HAP-1 (cell line): Measurements from ENCODE around the gene PLIN5.

Source experiments
- DNase-seq, 2 experiments: peaks; one replicate each; pipeline ENCODE4 v3.0.0-alpha.2; 2016 to 2020; ENCODE audit warnings: low spot score in 2 of 2
- H3K27me3 ChIP-seq: fragments of 250-450 bp; sonication (Bioruptor Pico); 2 replicates; pipeline ENCODE4 v1.5.1; 2020; ENCODE audit warnings: low read depth, mild to moderate bottlenecking, moderate library complexity
- H3K36me3 ChIP-seq: fragments of 250-450 bp; sonication (Bioruptor Pico); replicated peaks from 2 replicates; pipeline ENCODE4 v1.5.1; 2020; ENCODE audit warnings: mild to moderate bottlenecking
- H3K4me1 ChIP-seq: fragments of 250-450 bp; sonication (Bioruptor Pico); 2 replicates; pipeline ENCODE4 v1.5.1; 2020; ENCODE audit warnings: mild to moderate bottlenecking
- H3K4me3 ChIP-seq: fragments of 250-450 bp; sonication (Bioruptor Pico); 2 replicates; pipeline ENCODE4 v1.5.1; 2020; ENCODE audit warnings: mild to moderate bottlenecking, moderate library complexity
- H3K9me3 ChIP-seq: fragments of 250-450 bp; sonication (Bioruptor Pico); 2 replicates; pipeline ENCODE4 v1.5.1; 2020; ENCODE audit warnings: mild to moderate bottlenecking, moderate library complexity
- in situ Hi-C: fragments of 300-500 bp; cut with MboI; formaldehyde crosslinking; loops from 3 replicates; pipeline ENCODE4 v1.14.3; 2020; ENCODE audit warnings: low sequenced_read_pairs, inconsistent platforms, mixed read lengths

Gene PLIN5

GRCh38 chr19:4494691-4495064 lies 40.3 kb downstream of the PLIN5 start:
- H3K4me3 ChIP-seq, result no peak overlapping the region
- no peak for DNase-seq
- H3K27me3 ChIP-seq, result no peaks in the 10 kb centered on the region
- H3K36me3 ChIP-seq, result peaks cover 57% of the 10 kb centered on the region
- no peaks in the 10 kb centered on the region for H3K4me1 ChIP-seq
- no peaks in the 10 kb centered on the region for H3K9me3 ChIP-seq
- in situ Hi-C loops, result no loop called here

- H3K36me3 ChIP-seq, result peaks cover 61% of the 10 kb centered on the region
These were observed 40.9 kb downstream of the PLIN5 start for GRCh38 chr19:4493929-4494690.

GRCh38 chr19:4493104-4493928 lies 41.7 kb downstream of the PLIN5 start:
- Histone ChIP-seq H3K36me3 (peaks cover 57% of the 10 kb centered on the region), H3K4me3 (no peak overlapping the region), H3K27me3 (no peaks in the 10 kb centered on the region), H3K4me1 (no peaks in the 10 kb centered on the region), H3K9me3 (no peaks in the 10 kb centered on the region)
- in situ Hi-C loops, result no loop called here
- no peak for DNase-seq

More at GRCh38 chr19:4493929-4494690, 40.9 kb downstream of the PLIN5 start:
- no peak for DNase-seq
- H3K27me3 ChIP-seq, result no peaks in the 10 kb centered on the region
- H3K4me3 ChIP-seq, result no peak overlapping the region
- H3K9me3 ChIP-seq, result no peaks in the 10 kb centered on the region
- in situ Hi-C loops, result no loop called here
- H3K4me1 ChIP-seq, result no peaks in the 10 kb centered on the region

- DNase-seq, result no peak
- no peak overlapping the region for H3K4me3 ChIP-seq
- H3K9me3 ChIP-seq, result no peaks in the 10 kb centered on the region
- in situ Hi-C loops, result no loop called here
- H3K36me3 ChIP-seq, result peaks cover 50% of the 10 kb centered on the region
- H3K27me3 ChIP-seq, result no peaks in the 10 kb centered on the region
- H3K4me1 ChIP-seq, result no peaks in the 10 kb centered on the region
These were observed 42.5 kb downstream of the PLIN5 start for GRCh38 chr19:4492337-4493103.

GRCh38 chr19:4491446-4491845 lies 43.6 kb downstream of the PLIN5 start:
- H3K36me3 ChIP-seq, result peaks cover 47% of the 10 kb centered on the region
- no peaks in the 10 kb centered on the region for H3K9me3 ChIP-seq
- H3K27me3 ChIP-seq, result no peaks in the 10 kb centered on the region
- no peak overlapping the region for H3K4me3 ChIP-seq
- no peaks in the 10 kb centered on the region for H3K4me1 ChIP-seq
- in situ Hi-C loops, result no loop called here
- DNase-seq, result no peak

GRCh38 chr19:4488496-4488895 lies 46.5 kb downstream of the PLIN5 start:
- in situ Hi-C loops, result no loop called here
- H3K4me1 ChIP-seq, result no peaks in the 10 kb centered on the region
- no peak for DNase-seq
- no peaks in the 10 kb centered on the region for H3K27me3 ChIP-seq
- H3K4me3 ChIP-seq, result no peak overlapping the region
- peaks cover 41% of the 10 kb centered on the region for H3K36me3 ChIP-seq
- H3K9me3 ChIP-seq, result no peaks in the 10 kb centered on the region

GRCh38 chr19:4487572-4487971 lies 47.5 kb downstream of the PLIN5 start:
- Histone ChIP-seq H3K27me3 (no peaks in the 10 kb centered on the region), H3K4me3 (no peak overlapping the region), H3K36me3 (peaks cover 38% of the 10 kb centered on the region), H3K9me3 (no peaks in the 10 kb centered on the region), H3K4me1 (no peaks in the 10 kb centered on the region)
- in situ Hi-C loops, result no loop called here
- DNase-seq, result no peak

GRCh38 chr19:4483385-4483784 lies 51.6 kb downstream of the PLIN5 start:
- Histone ChIP-seq H3K4me3 (no peak overlapping the region), H3K9me3 (no peaks in the 10 kb centered on the region), H3K36me3 (peaks cover 14% of the 10 kb centered on the region), H3K4me1 (no peaks in the 10 kb centered on the region), H3K27me3 (no peaks in the 10 kb centered on the region)
- in situ Hi-C loops, result no loop called here
- DNase-seq, result no peak

GRCh38 chr19:4482721-4483364 lies 52.2 kb downstream of the PLIN5 start:
- Histone ChIP-seq H3K4me3 (no peak overlapping the region), H3K27me3 (no peaks in the 10 kb centered on the region), H3K36me3 (peaks cover 12% of the 10 kb centered on the region), H3K4me1 (no peaks in the 10 kb centered on the region), H3K9me3 (no peaks in the 10 kb centered on the region)
- no peak for DNase-seq
- in situ Hi-C loops, result no loop called here

GRCh38 chr19:4477034-4477801 lies 57.8 kb downstream of the PLIN5 start:
- no peak for DNase-seq
- Histone ChIP-seq H3K36me3 (peaks cover 24% of the 10 kb centered on the region), H3K27me3 (no peaks in the 10 kb centered on the region), H3K9me3 (no peaks in the 10 kb centered on the region), H3K4me3 (no peak overlapping the region), H3K4me1 (no peaks in the 10 kb centered on the region; the same call in none of the 2 replicates)
- in situ Hi-C loops, result no loop called here

- Histone ChIP-seq H3K4me1 (no peaks in the 10 kb centered on the region; the same call in none of the 2 replicates), H3K9me3 (no peaks in the 10 kb centered on the region), H3K36me3 (peaks cover 24% of the 10 kb centered on the region), H3K4me3 (peak overlapping the region; percentile 75), H3K27me3 (no peaks in the 10 kb centered on the region)
- DNase-seq, result peak; percentile 51 to 78
- in situ Hi-C loops, result no loop called here
These were observed 60.5 kb downstream of the PLIN5 start for GRCh38 chr19:4474514-4475022.

GRCh38 chr19:4473763-4474513 lies 61.1 kb downstream of the PLIN5 start:
- Histone ChIP-seq H3K36me3 (peaks cover 21% of the 10 kb centered on the region), H3K27me3 (no peaks in the 10 kb centered on the region), H3K4me1 (no peaks in the 10 kb centered on the region; the same call in none of the 2 replicates), H3K4me3 (peak overlapping the region; percentile 75), H3K9me3 (no peaks in the 10 kb centered on the region)
- in situ Hi-C loops, result no loop called here
- no peak for DNase-seq
